Spleen (tissue), 11 donors: Measurements from ENCODE around the gene YDJC. TPM values are rescaled to one million over a fixed set of nuclear protein-coding genes. Genes with fewer than 3 reads are reported as not detected.

Source experiments
- DNase-seq: peaks from one replicate; pipeline ENCODE4 v3.0.0-alpha.2; 2020
- H3K27ac ChIP-seq, 8 donors: fragments of 200-600 bp; sonication (generic) in 7 of 8; 1 replicate in 4 of 8; 2 replicates in 4 of 8; pipeline versions ENCODE4 v1.5.0 to v1.8.0; 2016 to 2021; ENCODE audit warnings: inconsistent platforms in 4 of 8, mild to moderate bottlenecking in 4 of 8, moderate library complexity in 1 of 8
- H3K27me3 ChIP-seq, 7 donors: fragments of 200-600 bp; sonication (generic) in 6 of 7; replicated peaks in 1 of 7; 1 replicate in 4 of 7; 2 replicates in 3 of 7; pipeline versions ENCODE4 v1.5.0 to v1.8.0; 2016 to 2021; ENCODE audit warnings: inconsistent platforms in 3 of 7, mild to moderate bottlenecking in 1 of 7
- H3K36me3 ChIP-seq, 6 donors: fragments of 200-600 bp; sonication (generic) in 5 of 6; 1 replicate in 4 of 6; 2 replicates in 2 of 6; pipeline versions ENCODE4 v1.5.0 to v1.8.0; 2016 to 2021; ENCODE audit warnings: inconsistent platforms in 2 of 6
- H3K4me1 ChIP-seq, 6 donors: fragments of 200-600 bp; sonication (generic) in 5 of 6; 1 replicate in 3 of 6; 2 replicates in 3 of 6; pipeline versions ENCODE4 v1.5.0 to v1.8.0; 2016 to 2021; ENCODE audit warnings: inconsistent platforms in 3 of 6
- H3K4me3 ChIP-seq, 8 donors: fragments of 200-600 bp; sonication (generic) in 7 of 8; 1 replicate in 4 of 8; 2 replicates in 4 of 8; pipeline versions ENCODE4 v1.5.0 to v1.8.0; 2016 to 2021; ENCODE audit warnings: inconsistent platforms in 4 of 8, mild to moderate bottlenecking in 4 of 8, moderate library complexity in 2 of 8
- H3K9me3 ChIP-seq, 8 donors: fragments of 200-600 bp; sonication (generic) in 7 of 8; 1 replicate in 4 of 8; 2 replicates in 4 of 8; pipeline versions ENCODE4 v1.5.0 to v1.8.0; 2016 to 2021; ENCODE audit warnings: inconsistent platforms in 4 of 8
- POLR2A ChIP-seq, 3 donors: fragments of 450-650 bp; IDR thresholded peaks; one replicate each; pipeline ENCODE4 v1.5.1; 2017; ENCODE audit warnings: antibody characterized with exemption in 3 of 3, mild to moderate bottlenecking in 1 of 3
- POLR2AphosphoS5 ChIP-seq, 3 donors: sonication (generic); formaldehyde crosslinking; IDR thresholded peaks; one replicate each; pipeline ENCODE4 v1.5.1; 2017; ENCODE audit warnings: antibody characterized with exemption in 3 of 3
- WGBS, 5 donors: extraction: QIAGEN DNeasy Blood & Tissue Kit in 3 of 5; methylation state at CpG; one replicate each; pipeline versions ENCODE4 v1.1.5 to v1.1.7; 2013 to 2018; 5-methylcytosine and 5-hydroxymethylcytosine counted together
- intact Hi-C: fragments of 100-400 bp; cut with DNase I; formaldehyde crosslinking; loops from one replicate; pipeline ENCODE4 v1.15.0; 2023; ENCODE audit warnings: low total_unique reads
- polyA plus RNA-seq, 3 donors: library from polyadenylated mRNA; stranded (reverse); fragments of 200-250 nt; gene quantifications; one replicate each; pipeline ENCODE4 v1.2.1, GENCODE V29; 2013
- total RNA-seq, 7 donors: library from RNA; depleted of rRNA in 3 of 7; stranded (reverse); fragments of >200 nt in 3 of 7; fragmentation: NEBNext Ultra II Directional in 4 of 7; extraction: Animal tissue kit (Norgen Biotek cat#: 25700) in 4 of 7; gene quantifications; one replicate each; pipeline versions ENCODE4 v1.1.0 to v1.2.1, GENCODE V29; 2016 to 2021
- TF ChIP-seq, protein P1 (sequence below), 11 experiments: fragments of 200-600 bp in 7 of 11; fragments of 450-650 bp in 4 of 11; sonication (generic) in 4 of 11; IDR thresholded peaks in 8 of 11; conservative IDR thresholded peaks in 3 of 11; 1 replicate in 7 of 11; 2 replicates in 4 of 11; pipeline versions ENCODE4 v1.4.0 to v1.8.0; 2016 to 2021; ENCODE audit warnings: antibody characterized with exemption in 11 of 11, inconsistent platforms in 4 of 11, mild to moderate bottlenecking in 1 of 11
- donor health status: healthy with polysubstance abuse.
- donor health status: DM: no; HTN: no; CAD: no; lungs with moderate emphysema.
- donor health status: DM: no; HTN: no; CAD: no.
- donor health status: Bipolar disorder and iron deficiency.
- donor health status: healthy.
- donor health status: DM: no; HTN: no; CAD: no.
- donor health status: DM: yes; HTN: yes; CAD: no.

Gene YDJC
- total and polyA plus RNA-seq, 10 donors: 19.0 to 54.3 (median 32.1) TPM

DNA sequence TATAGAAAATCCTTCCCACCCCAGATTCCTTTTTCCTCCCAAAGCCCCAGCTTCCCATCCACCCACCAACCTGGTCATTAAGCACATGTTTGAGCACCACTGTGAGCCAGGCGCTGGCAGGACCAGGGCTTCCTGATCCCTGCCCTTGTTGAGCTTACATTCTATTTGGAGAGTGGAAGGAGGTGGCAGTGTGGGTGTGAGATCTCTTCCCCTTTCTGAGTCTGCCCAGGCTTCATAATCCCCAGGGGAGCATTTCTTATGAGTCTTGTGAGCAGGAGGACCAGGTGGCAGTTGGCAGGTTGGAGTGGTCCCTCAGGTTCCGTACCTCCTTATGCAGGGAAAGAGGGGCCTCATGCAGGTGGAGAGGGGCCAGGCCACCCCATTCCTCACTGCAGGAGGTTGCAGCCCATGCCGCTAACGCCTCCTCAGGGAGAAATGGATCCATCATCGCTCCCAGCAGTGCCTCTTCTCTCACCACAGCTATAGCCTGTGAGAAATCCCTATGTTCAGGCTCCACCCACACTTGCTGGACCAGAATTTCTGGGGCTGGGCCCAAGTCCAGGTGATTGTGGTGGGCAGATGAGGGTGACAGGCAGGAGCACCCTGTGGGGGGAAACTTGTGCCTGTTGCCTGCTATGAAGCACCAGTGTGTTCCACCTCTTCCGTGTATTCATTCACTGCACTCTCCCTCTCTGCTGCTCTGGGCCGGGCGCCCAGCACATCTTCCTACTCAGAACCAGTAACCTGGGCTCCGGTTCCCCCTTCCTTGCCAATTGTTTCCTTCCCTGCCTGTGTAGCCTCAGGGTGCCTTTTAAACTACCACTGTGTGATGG is 38.8 kb downstream of the YDJC start:
- no peaks in the 10 kb centered on the region for H3K9me3 ChIP-seq
- no peak for DNase-seq
- H3K4me1 ChIP-seq: peaks cover 27 to 95% (median 70%) of the 10 kb centered on the region in 6 donors
- peaks cover 0 to 60% (median 32%) of the 10 kb centered on the region in 6 donors for H3K36me3 ChIP-seq
- no peak for TF ChIP-seq POLR2A (IDR thresholded peaks at IDR 0.05)
- no peak for TF ChIP-seq POLR2AphosphoS5 (IDR thresholded peaks at IDR 0.05)
- TF ChIP-seq, protein P1, sequence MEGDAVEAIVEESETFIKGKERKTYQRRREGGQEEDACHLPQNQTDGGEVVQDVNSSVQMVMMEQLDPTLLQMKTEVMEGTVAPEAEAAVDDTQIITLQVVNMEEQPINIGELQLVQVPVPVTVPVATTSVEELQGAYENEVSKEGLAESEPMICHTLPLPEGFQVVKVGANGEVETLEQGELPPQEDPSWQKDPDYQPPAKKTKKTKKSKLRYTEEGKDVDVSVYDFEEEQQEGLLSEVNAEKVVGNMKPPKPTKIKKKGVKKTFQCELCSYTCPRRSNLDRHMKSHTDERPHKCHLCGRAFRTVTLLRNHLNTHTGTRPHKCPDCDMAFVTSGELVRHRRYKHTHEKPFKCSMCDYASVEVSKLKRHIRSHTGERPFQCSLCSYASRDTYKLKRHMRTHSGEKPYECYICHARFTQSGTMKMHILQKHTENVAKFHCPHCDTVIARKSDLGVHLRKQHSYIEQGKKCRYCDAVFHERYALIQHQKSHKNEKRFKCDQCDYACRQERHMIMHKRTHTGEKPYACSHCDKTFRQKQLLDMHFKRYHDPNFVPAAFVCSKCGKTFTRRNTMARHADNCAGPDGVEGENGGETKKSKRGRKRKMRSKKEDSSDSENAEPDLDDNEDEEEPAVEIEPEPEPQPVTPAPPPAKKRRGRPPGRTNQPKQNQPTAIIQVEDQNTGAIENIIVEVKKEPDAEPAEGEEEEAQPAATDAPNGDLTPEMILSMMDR (IDR thresholded peaks at IDR 0.05 in 8 of 11, conservative IDR thresholded peaks at IDR 0.05 in 3 of 11): no peak
- no peaks in the 10 kb centered on the region for H3K27me3 ChIP-seq
- H3K27ac ChIP-seq: peak overlapping the region in 2 of 8 donors; percentile 1 to 9
- WGBS, 5 donors: 74 to 88% (median 78%) methylated on average over 8 to 9 of the region's 9 CpGs
- H3K4me3 ChIP-seq: no peak overlapping the region
- intact Hi-C loops: no loop called here

DNA sequence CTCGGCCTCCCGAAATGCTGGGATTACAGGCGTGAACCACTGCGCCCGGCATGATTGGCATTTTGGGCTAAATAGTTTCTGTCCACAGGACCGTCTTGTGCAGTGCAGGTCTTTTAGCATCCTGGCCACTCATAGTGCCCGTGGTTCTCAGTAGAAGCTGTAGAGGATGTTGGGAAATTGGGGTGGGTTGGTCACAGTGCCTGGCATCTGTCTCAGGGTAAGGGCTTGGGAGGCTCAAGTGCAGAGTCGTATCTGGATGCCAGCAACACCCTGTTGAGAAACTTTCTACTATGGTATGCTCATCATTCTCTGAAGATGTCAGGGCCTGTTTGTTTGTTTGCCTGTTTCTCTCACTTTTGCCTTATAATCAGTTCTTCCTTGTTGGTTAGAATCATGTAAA is 40.4 kb downstream of the YDJC start:
- no peaks in the 10 kb centered on the region for H3K27me3 ChIP-seq
- H3K4me1 ChIP-seq: peaks cover 27 to 100% (median 77%) of the 10 kb centered on the region in 6 donors
- TF ChIP-seq, protein P1 (IDR thresholded peaks at IDR 0.05 in 8 of 11, conservative IDR thresholded peaks at IDR 0.05 in 3 of 11): no peak
- TF ChIP-seq POLR2A (IDR thresholded peaks at IDR 0.05): no peak
- TF ChIP-seq POLR2AphosphoS5 (IDR thresholded peaks at IDR 0.05): no peak
- no peaks in the 10 kb centered on the region for H3K9me3 ChIP-seq
- H3K36me3 ChIP-seq: peaks cover 0 to 51% (median 17%) of the 10 kb centered on the region in 6 donors
- no peak for DNase-seq
- intact Hi-C loops: no loop called here
- WGBS, 5 donors: 48 to 92% (median 82%) methylated on average over 2 to 8 of the region's 8 CpGs
- H3K4me3 ChIP-seq: no peak overlapping the region
- H3K27ac ChIP-seq: peak overlapping the region in 2 of 8 donors; percentile 7 to 16

DNA sequence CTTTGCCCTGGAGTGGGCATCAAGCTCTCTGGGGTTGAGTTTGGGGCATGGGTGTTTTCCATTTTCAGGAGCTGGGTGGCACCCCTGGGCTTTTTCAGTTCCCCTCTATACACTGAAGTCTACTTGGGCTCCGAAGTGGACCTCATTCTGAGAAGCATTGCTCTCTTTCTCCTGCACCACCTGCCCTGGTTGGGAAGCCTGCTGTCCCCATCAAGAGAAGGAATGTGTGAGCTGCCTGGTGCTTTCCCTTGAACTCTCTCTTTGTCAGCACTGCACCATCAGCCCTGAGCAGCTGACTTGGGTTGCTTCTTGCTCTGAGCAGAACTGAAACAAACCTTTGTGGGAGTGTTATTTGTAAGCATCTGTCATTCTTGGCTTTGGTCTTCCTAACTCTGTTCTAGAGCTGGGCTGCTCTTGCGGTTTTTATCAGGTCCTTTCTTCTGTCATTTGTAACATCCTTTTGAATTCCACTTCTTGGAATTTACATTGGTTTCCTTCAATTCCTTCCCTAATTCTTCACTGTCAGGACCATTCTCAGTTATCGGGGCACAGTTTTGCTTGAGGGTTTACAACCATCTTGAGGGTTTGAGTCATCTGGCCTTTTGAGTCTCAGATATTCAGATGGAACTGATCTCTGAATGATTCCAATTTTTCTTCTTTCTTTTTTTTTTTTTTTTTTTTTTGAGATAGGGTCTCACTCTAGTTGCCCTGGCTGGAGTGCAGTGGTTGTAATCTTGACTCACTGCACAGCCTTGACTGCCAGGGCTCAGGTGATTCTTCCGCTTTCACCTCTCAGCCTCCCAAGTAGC is 41.8 kb downstream of the YDJC start:
- Histone ChIP-seq H3K4me1 (peaks cover 27 to 98% (median 75%) of the 10 kb centered on the region in 6 donors), H3K36me3 (peaks cover 0 to 47% (median 3%) of the 10 kb centered on the region in 6 donors), H3K9me3 (no peaks in the 10 kb centered on the region), H3K27me3 (no peaks in the 10 kb centered on the region), H3K4me3 (no peak overlapping the region), H3K27ac (peak overlapping the region in 5 of 8 donors; percentile 34 to 50 (median 44))
- no peak for DNase-seq
- intact Hi-C loops: no loop called here
- 40 to 51% (median 47%) methylated on average over 4 of the region's 4 CpGs for WGBS, 5 donors
- TF ChIP-seq, protein P1 (IDR thresholded peaks at IDR 0.05 in 8 of 11, conservative IDR thresholded peaks at IDR 0.05 in 3 of 11): no peak
- TF ChIP-seq POLR2A (IDR thresholded peaks at IDR 0.05) (no peak), POLR2AphosphoS5 (IDR thresholded peaks at IDR 0.05) (peak in 1 of 3 donors; percentile 36)
